Endometrium (tissue), 2 donors: ENCODE data around the gene CCDC187.

Experiments used
- FAIRE-seq: peaks from 2 replicates; lab custom pipeline; 2012; peaks lifted over from hg19 to GRCh38; lab: Jason Lieb, UNC
- donor health status: control.
- donor health status: control.

CCDC187 gene

GRCh38 chr9:136252281-136252680, 51.6 kb downstream of the CCDC187 start:
- FAIRE-seq, result no peak

DNA sequence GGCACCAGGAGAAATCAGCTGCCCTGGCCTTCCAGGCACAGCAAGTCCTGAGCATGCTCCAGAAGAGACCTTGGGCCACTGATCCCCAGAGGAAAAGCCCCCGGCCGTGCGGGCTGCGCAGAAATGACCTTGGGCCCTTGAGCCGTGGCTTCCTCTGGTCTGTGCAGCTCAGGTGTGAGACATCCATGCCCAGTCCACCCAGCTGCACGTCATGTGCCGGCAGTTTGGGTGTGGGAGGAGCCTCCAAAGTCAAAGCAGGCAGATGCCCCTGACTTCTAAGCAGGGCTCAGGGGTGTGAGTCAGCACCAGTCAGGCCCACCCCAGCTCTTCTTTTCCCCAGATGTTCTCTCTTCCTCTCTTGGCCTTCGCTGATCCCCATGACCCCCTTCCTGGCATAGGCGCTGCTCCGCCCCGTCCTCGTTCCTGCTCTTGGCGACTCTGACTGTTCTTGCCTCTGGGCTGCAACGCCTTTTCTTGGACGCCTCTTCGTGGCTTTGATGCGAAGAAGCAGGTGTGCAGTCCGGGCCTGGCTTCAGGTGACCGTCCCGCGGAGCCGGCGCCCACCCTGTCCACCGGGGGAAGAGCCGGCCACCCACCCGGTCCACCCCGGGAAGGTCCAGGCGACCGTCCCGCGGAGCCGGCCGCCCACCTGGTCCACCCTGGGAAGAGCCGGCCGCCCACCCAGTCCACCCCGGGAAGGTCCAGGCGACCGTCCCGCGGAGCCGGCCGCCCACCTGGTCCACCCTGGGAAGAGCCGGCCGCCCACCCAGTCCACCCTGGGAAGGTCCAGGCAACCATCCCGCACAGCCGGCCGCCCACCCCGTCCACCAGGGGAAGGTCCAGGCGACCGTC, 52.4 kb downstream of the CCDC187 start:
- no peak for FAIRE-seq

DNA sequence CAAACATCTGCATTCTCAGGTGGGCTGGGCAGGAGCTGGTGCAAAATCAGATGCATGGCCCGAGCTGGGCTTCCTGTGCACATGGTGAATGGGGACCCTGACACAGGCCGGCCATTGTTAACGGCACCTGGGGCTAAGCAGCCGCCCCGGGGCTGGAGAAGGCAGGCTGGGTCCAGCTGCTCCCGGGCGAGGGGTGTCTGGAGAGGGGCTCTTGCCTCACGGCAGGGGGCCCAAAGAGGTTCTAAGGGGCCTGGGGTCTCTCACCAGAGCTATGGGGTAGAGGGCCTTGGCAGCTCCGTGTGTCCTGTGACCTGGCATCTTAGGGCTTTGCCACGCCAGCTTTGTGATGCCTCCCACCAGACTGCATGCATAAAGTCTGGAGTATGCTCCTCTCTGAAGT, 53.2 kb downstream of the CCDC187 start:
- no peak for FAIRE-seq

DNA sequence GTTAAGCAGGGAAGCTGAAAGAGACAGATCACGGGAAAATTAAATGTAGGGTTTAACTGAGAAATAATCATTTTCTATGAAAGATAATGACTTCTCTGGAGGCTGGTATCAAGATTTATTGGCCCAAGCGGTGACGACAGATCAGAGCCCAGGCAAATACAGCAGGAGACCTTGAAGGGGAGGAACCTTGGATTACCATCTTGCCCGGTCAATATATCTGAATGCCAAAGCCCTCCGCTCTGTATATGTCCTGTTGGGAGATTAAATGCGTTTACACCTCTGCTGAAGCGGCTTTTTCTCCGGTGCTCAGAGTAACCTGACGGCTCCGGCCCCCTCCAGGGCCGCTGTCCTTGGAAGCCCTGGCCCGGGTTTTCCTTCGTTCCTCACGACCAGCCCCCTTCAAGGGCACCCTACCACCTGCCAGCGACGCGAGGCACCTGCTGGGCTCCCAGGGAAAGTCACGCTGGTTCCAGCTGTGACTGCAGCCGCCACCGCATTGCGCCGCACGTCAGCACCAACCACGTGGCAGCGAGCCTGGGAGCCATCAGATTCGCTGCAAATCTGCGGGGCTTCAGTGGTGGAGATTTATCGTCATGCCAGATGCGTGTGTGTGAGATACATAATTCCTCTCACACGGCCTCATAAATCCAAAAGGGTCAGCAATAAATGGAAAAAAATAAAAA, 53.9 kb downstream of the CCDC187 start:
- no peak for FAIRE-seq

- no peak for FAIRE-seq
Measured at GRCh38 chr9:136248951-136249876, 54.7 kb downstream of the CCDC187 start.

- no peak for FAIRE-seq
Measured at GRCh38 chr9:136247947-136248637, 55.8 kb downstream of the CCDC187 start.

DNA sequence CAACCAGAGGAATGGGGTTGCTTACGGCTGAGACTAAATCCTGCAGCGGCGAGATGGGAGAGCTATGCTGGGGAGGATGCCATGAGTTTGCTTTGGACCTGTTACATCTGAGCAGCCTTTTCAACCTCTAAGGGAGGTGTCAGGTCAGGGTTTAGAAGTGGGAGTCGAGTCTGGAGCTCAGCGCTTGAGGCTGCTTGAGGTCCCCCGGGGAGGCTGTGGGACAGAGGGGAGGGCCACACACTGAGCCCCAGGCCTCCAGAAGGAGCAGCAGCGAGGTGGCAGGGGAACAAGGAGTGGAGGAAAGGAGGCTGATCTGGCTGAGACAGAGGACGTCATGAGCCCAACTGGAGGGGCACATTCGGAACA, 56.4 kb downstream of the CCDC187 start:
- FAIRE-seq, result no peak

GRCh38 chr9:136246849-136247550, 56.9 kb downstream of the CCDC187 start:
- no peak for FAIRE-seq

GRCh38 chr9:136245219-136246150, 58.4 kb downstream of the CCDC187 start, which contains the start of gene QSOX2:
Gene QSOX2 (minus strand): TSS chr9:136245812. CDS start chr9:136245803, 9 bp downstream.
- FAIRE-seq, result no peak

DNA sequence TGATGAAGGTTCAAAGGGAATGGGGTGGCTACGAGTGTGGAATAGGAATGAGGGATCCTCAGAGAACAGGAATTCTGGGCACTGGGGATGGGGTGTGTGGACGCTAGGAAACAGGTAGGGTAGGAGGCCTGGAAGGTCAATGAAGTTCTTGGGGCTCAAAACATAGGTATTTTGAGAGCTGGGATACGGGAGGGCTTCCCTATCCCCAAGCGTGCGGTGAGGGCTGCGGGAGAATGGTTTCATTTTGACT, 59.0 kb downstream of the CCDC187 start:
- FAIRE-seq, result no peak

- FAIRE-seq, result no peak
Measured at GRCh38 chr9:136244122-136244968, 59.5 kb downstream of the CCDC187 start.

DNA sequence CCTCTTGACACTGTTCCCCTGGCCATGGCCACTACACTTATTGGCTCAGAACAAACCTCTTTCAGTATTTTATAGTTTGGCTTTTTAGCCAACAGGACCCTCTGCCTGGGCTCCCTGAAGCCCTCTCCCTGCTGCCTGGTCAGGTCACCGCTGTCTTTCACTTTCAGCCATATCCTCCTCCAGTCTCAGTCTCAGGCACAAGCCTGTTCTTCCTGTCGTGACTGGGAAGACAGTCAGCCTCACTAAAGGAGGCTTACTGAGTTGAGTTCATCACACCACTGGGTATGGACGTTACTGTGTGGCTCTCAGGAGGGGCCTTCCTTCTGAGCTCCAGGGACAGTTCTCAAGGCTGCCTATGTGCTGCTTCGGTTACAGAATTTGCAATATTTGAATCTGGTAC, 60.3 kb downstream of the CCDC187 start:
- FAIRE-seq, result no peak

- FAIRE-seq, result no peak
Measured at GRCh38 chr9:136242918-136243525, 60.9 kb downstream of the CCDC187 start.

DNA sequence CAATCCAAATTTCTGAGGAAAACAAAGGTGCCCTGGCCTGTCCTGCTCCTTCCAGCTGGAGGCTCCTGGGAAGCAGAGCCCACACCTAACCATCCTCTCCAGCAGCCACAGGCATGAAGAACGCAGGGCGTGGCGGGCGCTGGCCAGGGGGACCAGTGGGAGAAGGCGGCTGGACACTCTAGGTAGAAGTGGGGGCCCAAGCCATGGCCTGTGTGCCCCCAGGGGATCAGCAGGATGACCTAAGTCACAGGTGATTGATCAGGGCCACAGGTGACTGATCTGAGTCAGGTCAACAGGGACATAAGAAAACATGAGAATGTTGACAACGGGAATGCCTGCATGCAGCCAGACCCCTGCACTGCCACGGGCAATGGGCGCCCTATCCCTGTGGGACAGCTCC, 61.6 kb downstream of the CCDC187 start:
- no peak for FAIRE-seq

DNA sequence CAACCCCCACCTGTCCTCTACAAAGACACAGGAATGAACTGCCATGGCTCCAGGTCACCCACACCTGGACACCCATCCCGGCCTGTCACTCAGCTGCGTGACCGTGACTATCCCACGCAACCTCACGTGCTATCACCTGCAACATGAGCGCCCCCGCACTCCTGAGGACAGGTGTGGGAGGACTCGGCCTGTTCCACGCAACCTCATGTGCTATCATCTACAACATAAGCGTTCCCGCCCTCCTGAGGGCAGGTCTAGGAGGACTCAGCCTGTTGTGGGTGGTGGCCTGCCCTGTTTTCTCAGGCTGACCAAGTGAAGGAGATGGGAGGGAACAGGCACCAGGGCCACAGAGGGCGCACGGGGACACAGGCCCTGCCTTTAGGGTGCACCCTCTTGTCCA, 62.4 kb downstream of the CCDC187 start:
- no peak for FAIRE-seq

GRCh38 chr9:136240941-136241340, 63.0 kb downstream of the CCDC187 start:
- FAIRE-seq, result no peak

GRCh38 chr9:136239983-136240330, 63.9 kb downstream of the CCDC187 start:
- no peak for FAIRE-seq

- FAIRE-seq, result no peak
Measured at GRCh38 chr9:136239135-136239982, 64.5 kb downstream of the CCDC187 start.
